Measurements from ENCODE around the gene IRF2BP2. TPM values are rescaled to one million over a fixed set of nuclear protein-coding genes. Genes with fewer than 3 reads are reported as not detected.

Gene IRF2BP2
- 88.8 and 91.1 TPM in 2 replicates for total RNA-seq

DNA sequence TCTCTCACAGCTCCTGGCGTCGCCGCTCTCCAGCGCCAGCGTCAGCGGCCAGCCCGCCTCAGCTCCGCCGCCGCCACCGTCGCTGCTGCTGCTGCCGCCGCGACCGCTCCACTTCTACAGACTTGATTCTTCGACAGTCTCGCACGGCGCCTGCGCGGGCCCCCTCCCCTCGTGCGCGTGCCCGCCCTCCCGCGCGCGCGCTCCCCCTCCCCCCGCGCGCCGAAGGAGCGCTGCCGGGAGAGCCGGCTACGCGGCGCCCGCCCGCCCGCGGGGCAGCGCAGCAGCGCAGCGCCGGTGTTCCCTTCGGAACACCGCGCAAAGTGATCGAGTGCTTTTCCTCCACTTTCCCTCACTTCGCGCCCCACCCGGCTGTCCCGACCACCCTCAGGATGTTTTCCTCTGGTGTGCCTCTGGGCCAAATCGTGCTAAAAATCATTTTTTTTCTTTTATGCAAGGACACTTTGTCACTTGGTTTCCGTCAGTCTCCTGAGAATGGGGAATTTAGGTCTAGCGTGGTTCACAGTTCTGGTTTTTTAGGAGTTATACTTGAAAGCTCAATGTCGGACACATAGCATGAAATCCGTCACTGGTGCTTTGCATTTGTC, at the start of gene IRF2BP2:
TSS of gene IRF2BP2 (minus strand) at position 118 of the 605 bp plus-strand sequence. CDS start 684 bp downstream, outside the sequence.

Other genes starting within 250 kb of the IRF2BP2 start
- 18.2 and 28.6 TPM in 2 replicates for gene COA6, start 236.7 kb downstream of the IRF2BP2 start, total RNA-seq
- gene TARBP1, start 131.0 kb downstream of the IRF2BP2 start, total RNA-seq: 5.5 and 7.5 TPM in 2 replicates